HG03280 (cell line): Measurements from ENCODE around the gene KRT73.

Source experiments
- ATAC-seq: cut with Tn5 transposase; IDR thresholded peaks from one replicate; pipeline ENCODE4 v1.9.1; 2021; ENCODE audit warnings: mild to moderate bottlenecking, moderate library complexity; ENCODE audit not compliant: unreplicated experiment

The KRT73 gene

DNA sequence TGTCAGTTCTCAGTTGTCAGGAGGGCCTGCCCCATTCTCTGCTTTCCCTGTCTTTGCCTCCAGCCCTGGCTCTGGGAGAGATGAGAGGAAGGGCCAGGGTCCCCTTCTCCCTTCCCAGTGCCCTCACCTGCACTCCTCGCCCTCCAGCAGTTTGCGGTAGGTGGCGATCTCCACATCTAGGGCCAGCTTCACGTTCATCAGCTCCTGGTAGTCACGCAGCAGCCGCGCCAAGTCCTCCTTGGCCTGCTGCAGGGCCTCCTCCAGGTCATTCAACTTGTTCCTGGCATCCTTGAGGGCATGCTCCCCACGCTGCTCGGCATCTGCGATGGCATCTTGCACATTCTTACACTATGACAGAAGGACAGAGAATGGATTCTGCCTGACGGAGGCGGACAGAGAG lies 28.3 kb upstream of the KRT73 start:
- no peak for ATAC-seq

DNA sequence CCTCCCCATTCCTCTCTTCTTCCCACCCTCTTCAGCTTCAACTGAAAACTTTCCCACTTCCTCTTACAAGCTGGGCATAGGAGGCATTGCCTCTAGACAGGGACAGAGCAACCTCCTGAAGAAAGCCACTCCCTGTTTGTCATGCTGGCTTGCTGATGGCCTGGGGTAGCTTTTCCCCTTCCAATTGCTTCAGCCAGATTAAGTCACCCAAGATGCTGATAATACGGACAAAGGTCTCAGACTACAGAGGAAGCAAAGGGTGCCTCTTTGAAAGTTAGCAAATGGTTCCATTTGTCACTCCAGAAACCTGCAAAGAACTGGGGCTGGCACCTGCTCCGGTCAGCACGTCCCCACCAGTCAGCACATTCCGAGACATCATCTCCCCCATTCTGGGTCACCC lies 27.6 kb upstream of the KRT73 start:
- ATAC-seq: no peak

DNA sequence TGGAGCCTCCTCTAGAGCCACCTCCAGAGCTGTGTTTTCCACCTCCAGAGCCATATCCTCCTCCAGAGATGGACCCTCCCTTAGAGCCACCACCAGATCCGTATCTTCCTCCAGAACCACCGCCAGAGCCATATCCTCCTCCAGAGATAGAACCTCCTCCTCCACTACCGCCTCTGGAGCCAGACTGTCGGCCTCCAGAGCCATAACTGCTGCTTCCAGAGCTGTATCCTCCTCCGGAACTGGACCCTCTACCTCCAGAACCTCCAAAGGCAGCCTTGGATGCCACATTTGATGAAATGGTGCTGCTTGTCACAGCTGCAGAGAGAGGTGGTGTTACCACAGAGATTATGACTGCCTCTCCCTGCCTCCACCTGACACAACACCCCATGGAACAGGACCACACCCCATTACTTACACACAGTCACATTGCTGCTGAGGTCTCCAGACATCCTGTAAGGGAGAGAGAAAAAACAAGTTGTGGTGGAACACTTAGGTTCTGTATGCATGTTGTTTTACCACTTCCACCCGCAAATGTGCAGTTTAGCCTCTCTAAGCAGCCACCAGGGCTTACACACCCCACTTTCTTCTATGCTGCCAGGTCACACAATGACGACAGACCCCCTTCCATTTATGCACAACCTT lies 26.9 kb upstream of the KRT73 start:
- ATAC-seq: no peak

DNA sequence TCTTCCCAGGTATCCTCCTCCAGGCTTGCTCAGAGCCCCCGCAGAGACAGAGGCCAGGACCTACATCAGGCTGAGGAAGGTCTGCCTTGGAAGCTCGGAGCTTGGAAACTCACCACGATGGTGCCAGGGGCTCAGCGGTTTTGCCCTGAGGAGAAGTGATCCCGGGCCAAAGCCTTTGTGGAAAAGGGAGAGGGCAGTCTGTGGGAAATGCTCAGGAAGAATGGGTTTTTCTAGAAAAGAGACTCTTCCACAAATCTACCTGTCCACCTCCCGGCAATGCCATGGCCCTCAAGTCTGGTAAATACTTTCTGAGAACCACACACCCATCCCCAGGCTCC lies 25.7 kb upstream of the KRT73 start:
- no peak for ATAC-seq

DNA sequence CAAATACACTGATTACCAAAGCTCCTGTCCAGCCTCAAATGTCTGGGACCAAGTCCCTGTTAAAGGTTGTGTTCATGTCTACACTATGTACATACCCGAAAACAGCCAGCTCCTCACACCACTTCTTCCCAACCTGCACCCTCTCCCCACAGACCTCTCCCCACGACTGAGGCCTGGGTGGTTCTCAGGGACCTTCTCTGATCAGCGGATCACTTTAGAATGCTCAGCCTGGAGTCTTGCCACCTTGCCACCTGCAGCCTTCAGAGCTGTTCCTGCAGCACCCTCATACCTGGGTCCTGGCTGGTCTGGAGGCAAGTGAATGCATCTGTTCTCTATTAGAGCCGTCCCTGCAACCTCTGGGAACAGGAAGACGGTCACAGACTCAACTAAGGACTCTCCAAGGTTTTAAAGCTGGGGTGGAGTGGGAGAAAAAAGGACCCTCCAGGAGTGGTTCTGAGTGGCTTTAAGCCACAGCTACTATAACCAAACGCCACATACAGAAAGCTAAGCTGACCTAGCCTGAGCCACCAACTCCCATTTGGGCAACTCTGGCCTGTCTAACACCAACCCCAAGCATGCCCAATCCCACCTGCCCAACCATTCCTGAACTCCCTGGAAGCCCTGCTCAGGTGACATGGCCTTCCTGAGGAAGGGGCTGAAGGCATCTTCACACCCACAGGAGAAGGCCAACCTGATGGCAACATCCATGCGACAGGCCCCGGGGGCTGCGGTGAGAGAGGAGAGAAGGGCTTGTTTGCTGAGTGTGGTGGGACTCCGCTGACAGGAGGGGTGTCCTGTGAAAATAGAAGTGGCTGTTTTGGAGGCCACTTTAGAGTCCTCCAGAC lies 25.1 kb upstream of the KRT73 start:
- ATAC-seq: no peak

DNA sequence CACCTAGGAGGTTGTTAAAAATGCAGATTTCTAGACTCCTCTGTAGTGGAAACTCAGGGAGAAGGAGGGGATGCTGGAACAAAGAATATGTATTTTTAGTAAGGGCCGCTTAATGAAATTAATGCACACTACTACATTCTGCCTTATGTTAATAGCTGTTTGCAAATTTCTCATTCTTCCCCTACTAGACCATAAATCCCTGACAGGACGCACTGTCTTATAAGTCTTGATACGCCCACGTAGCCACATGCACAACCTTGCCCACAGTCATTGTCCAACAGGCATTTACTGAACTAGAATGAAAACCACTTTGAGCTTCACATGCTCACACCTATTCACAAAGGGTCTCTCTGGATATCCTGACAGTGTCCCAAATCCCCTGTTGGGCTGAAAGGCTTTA lies 23.1 kb upstream of the KRT73 start:
- ATAC-seq: no peak

DNA sequence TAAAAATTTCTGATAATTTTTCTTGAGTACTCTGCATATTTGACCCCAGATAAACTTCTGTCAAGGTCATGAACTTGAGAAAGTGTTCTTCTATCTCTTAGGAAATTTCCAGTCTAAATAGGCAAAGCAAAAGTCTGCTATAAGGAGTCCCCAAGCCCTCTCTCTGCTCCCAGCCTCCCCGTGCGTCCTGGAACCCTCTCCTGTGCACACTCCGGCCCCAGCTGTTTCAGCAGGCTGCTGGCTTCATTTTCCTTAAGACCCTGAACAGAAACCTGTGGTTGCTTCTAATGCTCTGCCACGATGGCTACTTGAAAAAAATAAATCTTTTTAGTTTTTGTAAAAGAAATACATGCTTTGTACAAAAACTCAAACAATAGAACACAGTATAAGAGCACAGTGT lies 18.9 kb upstream of the KRT73 start:
- no peak for ATAC-seq

DNA sequence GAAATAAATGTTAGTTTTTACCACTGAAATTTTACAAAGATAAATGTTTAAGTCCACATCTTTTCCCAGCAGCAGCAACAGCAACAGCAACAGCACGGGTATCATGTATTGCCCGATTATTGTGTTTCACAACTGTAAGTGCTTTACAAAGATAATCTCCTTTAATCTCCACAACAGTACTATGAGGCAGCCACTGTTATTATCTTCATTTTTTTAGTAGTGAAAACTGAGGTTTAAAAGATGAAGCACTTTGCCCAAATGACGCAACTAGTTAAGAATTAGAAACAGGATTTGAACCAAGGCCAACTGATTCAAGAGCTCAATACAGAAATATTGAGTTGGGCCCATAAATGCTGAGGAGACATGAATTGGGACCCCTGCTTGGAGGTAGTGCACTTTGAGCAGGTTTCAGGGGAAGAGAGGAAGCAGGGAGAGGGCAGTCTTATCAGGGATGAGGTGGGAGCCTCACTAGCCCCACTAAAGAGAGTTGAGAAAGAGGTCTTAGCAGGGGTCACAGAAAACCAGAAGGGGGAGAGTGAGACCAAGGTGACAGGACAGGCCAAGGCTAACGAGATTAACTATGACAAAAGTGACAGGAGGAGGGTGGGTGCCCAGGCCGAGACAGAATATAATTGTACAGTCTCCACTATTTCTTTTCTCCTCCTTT lies 18.4 kb upstream of the KRT73 start:
- no peak for ATAC-seq

DNA sequence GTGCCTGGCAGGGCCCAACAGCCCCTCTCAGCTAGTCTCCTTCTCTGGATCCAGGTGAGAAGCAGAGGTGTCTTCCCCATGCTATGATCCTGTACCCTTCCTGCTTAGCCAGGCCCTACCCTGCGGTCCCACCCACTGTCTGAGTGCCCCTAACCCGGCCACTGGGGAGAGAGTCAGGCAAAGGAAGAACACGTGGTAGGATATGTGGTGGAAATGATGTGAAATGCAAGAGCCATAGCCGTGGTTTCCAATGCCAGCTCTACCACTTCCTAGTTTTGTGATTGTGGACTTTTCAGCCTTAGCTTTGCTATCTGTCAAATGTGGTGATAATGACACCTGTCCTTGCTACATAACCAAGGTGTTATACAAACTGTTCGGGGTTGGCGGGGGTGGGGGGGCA lies 17.8 kb upstream of the KRT73 start:
- ATAC-seq: no peak

DNA sequence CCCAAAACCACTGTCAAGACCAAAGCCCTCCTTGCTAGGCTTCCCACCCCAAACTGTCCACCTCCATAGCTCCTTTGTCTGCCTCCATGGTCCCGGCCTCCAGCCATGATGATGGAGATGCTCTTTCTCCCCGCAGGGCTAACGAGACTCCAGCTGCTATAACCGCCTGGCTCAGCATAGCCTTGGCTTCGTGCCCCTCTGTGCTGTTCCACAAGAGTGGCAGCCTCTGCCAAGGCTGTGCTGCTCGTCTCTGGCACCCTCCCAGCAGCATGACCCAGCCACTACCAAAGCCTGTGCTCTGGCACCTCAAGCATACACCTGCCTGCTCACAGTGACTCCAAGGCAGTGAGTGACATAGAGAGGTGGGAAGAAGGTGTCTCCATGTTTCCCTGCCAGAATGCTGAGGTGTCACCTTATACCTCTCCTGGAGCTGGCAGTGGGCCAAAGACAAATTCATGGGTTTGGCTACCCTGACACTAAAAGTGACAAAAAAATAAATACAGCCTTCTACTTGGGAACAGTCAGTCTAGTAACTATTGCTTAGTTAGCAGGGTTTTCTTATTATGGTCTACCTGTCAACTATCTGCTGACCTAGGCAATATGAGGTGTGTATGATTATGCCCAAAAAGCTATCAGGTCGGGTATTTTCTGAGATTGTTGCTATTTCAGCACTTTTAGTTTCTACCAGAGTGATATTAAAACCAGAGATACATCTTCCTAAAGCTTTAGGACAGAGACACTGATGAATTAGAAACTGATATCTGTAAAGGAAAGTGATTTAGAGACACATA lies 16.1 kb upstream of the KRT73 start:
- ATAC-seq: no peak

DNA sequence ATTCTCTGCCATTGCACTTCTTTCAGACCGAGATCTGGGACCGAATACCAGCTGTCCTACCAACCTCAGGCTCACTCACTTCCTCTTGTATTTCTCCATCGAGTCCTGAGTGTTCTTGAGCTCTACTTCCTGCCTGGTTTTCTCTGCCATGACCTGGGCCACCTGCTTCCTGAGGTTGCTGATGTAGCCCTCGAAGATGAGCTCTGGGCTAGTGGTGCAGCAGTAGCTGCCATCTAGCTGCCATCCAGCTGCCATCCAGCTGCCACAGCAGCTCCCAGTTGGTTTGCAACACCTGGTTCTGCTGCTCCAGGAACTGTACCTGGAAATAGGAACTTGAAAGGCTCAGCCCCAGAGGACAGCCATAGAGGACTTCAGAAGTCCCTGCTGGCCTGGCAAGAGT lies 15.0 kb upstream of the KRT73 start:
- no peak for ATAC-seq

DNA sequence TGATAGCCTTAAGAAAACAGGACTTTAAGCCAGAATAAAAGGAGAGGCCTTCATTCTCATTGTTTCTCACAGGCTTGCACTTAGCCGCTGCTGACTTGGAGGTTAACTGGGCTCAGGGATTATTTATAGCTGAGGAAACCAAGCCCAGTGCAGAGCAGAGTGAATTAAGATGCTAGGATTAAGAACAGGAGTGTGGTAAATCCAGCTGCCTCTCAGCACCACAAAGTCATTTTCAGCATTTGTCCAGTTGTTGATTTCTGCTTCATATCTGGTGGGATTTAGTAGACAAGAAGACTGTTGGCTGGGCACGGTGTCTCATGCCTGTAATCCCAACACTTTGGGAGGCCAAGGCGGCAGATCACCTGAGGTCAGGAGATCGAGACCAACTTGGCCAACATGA lies 14.3 kb upstream of the KRT73 start:
- no peak for ATAC-seq

DNA sequence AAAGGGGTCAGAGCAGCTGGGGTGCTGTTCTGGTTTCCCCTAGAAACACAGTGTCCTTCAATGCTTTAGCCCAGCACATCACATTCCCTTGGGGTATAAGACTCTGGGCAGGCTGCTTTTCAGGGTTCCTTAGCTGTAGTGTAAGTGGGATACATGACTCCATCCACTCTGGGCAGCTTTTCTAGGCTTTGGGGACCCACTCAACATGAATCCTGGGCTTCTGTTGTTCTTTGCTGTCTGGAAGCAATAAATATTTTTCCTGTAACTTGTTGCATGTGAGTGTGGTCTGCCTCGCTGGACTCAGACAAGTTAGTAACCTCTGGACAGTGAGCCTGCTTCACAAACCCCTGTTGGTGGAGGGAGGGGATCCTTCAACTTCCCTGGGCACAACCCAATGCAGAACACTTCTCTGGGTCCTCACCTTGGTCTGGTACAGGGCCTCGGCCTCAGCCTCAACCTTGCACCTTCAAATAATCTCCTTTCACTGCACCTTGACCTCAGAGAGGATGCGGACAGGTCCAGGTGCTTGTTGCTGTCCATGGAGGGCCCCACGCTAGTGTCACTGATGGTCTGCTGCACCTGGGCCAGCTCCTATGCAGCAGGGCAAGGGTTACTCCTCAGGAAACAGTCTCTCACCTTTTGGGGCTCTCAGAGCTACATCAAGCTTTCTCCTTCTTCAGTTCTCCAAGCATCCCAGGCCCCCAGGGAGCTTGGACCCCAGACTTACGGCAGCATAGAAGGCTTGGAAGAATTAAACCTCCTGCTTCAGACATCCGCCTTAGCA lies 13.5 kb upstream of the KRT73 start:
- ATAC-seq: no peak

DNA sequence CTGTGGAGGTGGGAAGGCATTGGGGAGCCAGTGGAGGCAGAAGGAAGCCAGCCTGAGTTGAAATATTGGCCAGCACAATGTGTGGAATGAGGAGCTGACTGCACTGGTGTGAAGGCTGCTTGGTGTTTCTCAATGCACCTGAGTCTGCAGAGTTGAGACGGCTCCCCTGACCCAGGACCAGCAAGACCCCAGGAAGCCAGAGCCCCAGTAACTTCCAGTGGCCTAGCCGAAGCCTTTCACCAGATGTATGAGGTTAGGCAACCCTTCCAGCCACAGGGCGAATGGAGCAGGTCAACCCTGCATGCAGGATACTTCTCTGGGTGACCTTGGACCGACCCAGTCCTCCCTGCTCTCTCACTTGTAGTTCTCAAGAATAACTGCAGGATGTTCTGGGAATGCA lies 12.9 kb upstream of the KRT73 start:
- ATAC-seq: no peak

DNA sequence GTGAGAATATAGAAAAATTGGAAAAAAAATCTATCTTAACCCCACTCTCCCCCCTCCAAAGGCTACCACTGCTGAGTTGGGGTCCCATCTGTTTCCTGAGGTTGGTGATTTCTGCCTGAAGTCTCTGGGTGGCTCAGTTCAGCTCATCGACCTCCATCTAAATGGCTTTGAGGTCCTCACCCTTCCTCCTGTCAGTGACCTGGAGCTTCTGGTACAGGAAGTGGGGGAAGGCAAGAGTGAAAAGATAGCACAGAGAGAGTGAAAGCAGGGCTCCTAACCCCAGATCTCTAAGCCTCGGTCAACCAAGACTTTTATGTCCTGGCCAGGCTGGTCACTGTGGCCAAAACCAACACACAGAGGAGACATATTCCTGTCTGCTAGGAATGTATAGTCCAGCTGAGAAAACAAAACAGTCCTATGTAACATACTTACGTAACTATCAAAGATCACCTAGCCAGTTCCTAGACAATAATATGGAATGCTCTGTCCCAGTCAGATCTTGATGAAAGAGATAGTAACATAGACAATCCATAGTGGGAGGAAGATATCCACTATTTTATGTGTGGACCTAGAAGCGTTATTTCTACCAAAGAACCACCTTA lies 12.3 kb upstream of the KRT73 start:
- ATAC-seq: no peak

DNA sequence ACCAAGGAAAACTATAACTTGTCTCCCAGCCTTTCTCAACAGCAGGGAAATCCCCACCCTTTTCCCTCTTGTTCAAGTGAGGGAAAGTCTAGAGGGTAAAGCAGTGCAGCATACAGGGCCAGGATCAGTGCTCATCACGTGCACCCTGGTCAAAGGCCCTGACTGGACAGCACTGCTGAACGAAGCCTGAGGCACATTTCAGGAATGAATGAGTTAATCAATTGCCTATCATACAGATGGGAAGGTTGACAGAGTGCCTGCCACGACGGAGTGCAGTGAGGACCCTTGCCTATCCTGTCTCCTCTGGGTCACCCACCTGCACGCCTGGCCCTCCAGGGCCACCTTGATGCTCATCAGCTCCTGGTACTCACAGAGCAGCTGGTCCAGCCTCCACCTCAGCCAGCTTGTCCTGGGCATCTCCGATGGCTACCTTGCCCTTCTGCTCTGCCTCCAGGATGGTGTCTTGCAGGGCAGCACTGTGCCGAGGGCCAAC lies 11.7 kb upstream of the KRT73 start:
- no peak for ATAC-seq

DNA sequence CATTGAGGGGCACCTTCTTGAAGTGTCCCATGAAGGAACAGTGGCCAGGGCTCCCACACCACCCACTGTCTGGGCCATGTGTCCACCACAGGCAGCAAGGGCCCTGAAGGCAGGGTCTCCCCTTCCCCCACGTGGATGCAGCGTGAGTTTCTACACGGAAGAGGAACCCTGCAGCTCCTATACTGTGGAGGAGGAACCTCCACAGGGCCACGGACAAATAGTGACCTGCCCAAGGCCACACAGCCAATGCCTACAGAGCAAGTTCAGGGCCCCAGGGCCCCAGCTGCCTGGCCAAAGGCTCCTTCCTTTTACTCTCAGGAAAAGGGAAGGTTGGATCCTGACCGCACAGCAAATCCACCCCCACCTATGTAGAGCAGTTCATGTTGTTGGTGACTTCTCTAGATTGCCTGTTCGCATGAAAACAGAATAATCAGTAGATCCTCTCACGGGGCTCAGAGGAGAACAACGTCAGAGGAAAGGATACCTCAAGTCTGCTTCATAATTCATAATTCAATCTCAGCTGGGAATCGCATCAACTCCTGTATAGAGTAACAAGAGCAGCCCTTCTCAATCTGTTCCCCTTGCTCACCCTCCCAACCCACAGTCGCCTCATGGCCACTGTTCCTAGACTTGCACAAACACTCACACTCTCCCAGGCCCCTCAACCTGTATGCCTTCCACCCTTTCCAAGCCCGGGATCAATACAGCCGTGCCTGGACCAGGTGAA lies 11.1 kb upstream of the KRT73 start:
- ATAC-seq: no peak

DNA sequence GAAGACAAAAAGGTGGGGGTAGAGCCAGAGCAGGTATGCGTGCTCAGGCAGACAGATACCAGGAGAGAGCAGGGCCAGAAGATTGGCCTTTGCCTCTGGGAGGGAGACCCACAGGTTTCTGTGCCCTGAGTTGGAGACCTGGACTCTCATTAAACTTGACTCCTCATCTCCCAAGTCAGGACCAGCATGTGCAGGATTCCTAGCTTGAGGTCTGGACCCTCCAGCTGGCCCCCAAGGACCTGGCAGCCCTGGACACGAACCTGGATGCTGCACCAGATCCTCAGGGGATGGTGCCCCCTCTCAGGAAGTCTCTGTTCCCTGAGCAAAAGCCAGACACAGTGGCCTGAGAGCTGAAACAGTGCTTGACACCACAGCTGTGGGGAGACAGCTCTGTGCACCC lies 10.5 kb upstream of the KRT73 start:
- ATAC-seq: no peak

DNA sequence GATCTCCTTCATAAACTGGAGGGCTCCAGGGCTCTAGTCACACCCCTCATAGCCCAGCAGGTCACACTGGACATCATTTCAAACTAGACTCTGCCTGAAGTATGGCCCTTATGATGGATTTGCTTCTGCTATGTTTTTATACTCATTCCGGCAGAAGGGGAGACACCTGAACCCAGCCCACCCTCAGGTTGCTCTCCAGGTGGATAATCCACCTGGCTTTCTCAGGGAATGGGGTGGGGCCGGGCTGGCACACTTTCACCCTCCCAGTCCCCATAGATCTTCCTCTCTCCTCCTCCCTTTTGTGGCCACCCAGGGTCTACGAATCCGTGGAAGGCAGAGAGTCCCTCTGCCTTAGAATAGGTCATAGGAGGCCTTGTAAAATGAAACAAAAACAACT lies 9.8 kb upstream of the KRT73 start:
- ATAC-seq: no peak
